Renal cortical epithelial cell (primary cell): ENCODE data around the gene PTAR1. TPM values are rescaled to one million over a fixed set of nuclear protein-coding genes. Genes with fewer than 3 reads are reported as not detected.
A peak's percentile ranks its signal among the peaks of the same experiment; 100 is the strongest.

Experiments used
- DNase-seq: peaks from one replicate; pipeline ENCODE4 v3.0.0-alpha.2; 2011; ENCODE audit warnings: low read depth
- total RNA-seq: library from RNA; depleted of rRNA; stranded (reverse); fragments of >200 nt; gene quantifications from 2 replicates; pipeline ENCODE4 v1.2.3, GENCODE V29; 2014

PTAR1 gene
- total RNA-seq, 1 donor from 2014 or later, result 94.2 TPM

DNA sequence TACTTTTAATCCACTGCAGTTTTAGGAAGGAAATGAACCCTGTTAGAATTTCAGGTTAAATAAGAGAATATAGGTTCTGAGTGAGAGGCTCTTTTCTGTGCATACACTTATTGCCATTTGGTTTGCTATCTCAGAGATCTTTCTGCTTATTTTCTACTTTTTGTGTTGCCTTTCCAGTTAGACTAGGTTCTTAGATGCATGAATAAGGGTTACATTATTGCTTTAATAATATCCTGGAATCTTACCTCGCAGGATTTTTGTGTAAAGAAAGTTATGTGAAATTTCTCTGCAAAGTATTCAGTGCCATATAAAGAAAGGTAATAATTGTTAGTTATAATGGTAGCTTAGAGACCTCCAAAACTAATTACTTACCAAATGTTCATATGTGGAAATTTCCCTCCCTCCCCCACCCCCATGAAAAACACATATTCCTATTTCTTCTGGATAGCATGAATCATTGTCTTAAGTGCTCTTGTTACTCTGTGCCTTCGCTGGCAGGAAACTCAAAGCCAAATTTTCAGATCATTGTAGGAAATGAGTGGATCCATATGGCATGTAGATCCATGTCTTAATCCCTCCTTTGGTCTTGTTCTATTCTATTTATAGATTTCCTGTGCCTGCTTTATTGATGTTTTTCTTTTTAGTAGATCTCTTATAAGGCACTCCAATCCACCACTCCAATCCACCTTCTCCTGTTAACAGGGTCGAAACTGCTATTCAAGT lies 84.9 kb downstream of the PTAR1 start:
- no peak for DNase-seq

DNA sequence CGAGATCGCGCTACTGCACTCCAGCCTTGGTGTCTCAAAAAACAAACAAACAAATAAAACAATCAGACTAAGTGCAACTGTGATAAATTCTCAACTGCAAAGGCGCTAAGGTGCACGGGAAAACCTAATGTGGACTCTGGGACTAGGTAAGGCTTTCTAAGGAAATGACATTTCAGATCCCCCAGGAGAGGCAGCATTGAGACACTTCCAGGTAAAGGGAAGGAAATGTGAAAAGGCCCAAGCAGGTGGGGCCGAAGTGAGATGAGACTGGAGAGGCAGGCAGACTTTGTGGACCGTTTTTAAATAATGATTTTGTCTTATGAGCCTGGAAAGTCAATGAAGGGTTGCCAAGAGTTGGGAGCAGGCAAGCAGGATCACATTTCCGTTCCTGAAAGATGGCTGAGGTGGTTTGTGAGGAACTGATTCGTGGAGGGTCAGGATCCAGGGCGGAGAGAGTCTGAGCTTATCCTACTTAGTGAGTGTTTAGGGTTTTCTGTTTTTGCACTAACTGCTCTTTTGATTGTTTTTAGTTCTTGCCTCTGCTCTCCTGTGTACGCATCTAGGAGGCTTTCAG lies 85.6 kb downstream of the PTAR1 start:
- DNase-seq, result no peak

DNA sequence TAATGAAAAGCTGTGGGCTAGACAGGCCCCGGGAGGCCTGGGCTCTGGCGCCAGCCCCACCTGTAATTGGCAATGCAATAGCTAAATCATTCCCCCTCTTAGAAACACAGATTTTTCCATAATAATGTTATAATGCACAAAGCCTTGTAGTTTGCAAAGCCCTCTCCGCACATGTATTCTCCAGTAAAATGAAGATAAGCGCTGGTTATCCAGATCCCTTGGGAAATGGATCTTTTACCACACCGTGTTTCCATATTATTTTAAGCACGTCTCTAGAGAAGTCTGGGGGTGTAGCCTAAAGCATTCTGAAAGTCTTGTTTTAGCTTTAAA lies 86.5 kb downstream of the PTAR1 start:
- DNase-seq, result no peak

GRCh38 chr9:69672596-69673310 lies 87.1 kb downstream of the PTAR1 start:
- peak; percentile 56 for DNase-seq

- DNase-seq, result no peak
Observed at GRCh38 chr9:69671879-69672595, 87.8 kb downstream of the PTAR1 start, which contains the start of gene APBA1. APBA1 (minus strand) TSS chr9:69672371.

GRCh38 chr9:69671311-69671878 lies 88.4 kb downstream of the PTAR1 start:
- DNase-seq, result no peak

GRCh38 chr9:69667306-69667705 lies 92.5 kb downstream of the PTAR1 start:
- DNase-seq, result peak; percentile 71

GRCh38 chr9:69660304-69660703 lies 99.5 kb downstream of the PTAR1 start:
- DNase-seq, result no peak

Other genes with a start within 250 kb of the PTAR1 start
- 0.55 and 1.2 TPM in 2 replicates for gene APBA1, start 87.6 kb downstream of the PTAR1 start, total RNA-seq
- 0.60 TPM in 1 of 2 replicates, not detected in the other for gene CFAP95, start 60.8 kb upstream of the PTAR1 start, total RNA-seq